Measurements from ENCODE around the gene HPX.

GRCh38 chr11:6431861-6432260 is 8.9 kb downstream of the HPX start:
- TF ChIP-seq, protein P1, sequence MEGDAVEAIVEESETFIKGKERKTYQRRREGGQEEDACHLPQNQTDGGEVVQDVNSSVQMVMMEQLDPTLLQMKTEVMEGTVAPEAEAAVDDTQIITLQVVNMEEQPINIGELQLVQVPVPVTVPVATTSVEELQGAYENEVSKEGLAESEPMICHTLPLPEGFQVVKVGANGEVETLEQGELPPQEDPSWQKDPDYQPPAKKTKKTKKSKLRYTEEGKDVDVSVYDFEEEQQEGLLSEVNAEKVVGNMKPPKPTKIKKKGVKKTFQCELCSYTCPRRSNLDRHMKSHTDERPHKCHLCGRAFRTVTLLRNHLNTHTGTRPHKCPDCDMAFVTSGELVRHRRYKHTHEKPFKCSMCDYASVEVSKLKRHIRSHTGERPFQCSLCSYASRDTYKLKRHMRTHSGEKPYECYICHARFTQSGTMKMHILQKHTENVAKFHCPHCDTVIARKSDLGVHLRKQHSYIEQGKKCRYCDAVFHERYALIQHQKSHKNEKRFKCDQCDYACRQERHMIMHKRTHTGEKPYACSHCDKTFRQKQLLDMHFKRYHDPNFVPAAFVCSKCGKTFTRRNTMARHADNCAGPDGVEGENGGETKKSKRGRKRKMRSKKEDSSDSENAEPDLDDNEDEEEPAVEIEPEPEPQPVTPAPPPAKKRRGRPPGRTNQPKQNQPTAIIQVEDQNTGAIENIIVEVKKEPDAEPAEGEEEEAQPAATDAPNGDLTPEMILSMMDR (IDR thresholded peaks at IDR 0.05), result no peak
- TF ChIP-seq POLR2A (IDR thresholded peaks at IDR 0.05) (no peak), EP300 (IDR thresholded peaks at IDR 0.05) (no peak)
